Measurements from ENCODE around the gene NF1.
A peak's percentile ranks its signal among the peaks of the same experiment; 100 is the strongest.

The NF1 gene

DNA sequence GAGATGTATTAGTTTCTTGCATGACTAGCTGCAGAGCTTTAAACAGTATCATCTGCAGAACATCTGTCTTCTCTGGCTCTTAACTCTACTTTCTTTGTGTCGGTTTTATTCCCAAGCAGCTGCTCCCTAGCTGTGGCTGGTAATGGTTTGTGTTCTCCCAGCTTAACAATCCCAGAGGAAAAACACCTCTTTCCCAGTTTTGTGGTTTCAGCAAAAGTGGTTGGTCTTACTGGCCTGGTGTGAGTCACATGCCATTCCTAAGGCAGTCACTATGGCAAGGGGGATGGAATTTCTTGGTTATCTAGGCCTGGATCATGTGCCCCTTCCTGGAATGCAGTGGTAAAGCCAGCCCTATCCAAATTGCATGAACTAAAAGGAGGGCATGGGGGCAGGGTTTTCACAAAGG, 174.8 kb downstream of the NF1 start:
- DNase-seq (ENCODE audit: extremely low read depth, low read depth): peak; percentile 92
- TF ChIP-seq CTCF (IDR thresholded peaks at IDR 0.05; ENCODE audit: low read depth, low read length): no peak

- no peak for TF ChIP-seq CTCF (IDR thresholded peaks at IDR 0.05; ENCODE audit: low read depth, low read length)
- no peak for DNase-seq (ENCODE audit: extremely low read depth, low read depth)
Observed at GRCh38 chr17:31272236-31272635, 177.5 kb downstream of the NF1 start.

DNA sequence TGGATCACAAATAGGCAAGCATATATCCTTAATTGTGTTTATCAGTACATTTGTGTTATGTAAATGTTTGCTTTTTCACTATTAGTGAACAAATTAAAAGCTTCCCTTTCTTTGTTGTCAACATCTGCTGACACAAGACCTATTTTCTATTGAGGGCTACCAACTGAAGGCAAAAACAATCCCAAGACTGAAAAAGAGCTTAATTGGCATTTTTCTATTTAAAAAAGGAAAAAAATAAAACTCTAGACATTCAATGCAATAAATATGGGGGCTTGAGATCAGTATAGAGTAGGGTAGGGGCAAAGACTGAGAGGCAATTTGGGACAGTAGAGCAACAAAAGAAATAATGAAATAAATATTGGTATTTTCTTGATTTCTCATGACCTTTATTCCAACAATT, 178.0 kb downstream of the NF1 start:
- TF ChIP-seq CTCF (IDR thresholded peaks at IDR 0.05; ENCODE audit: low read depth, low read length): no peak
- DNase-seq (ENCODE audit: extremely low read depth, low read depth): no peak

- DNase-seq (ENCODE audit: extremely low read depth, low read depth): no peak
- no peak for TF ChIP-seq CTCF (IDR thresholded peaks at IDR 0.05; ENCODE audit: low read depth, low read length)
Observed at GRCh38 chr17:31273516-31273915, 178.7 kb downstream of the NF1 start.

DNA sequence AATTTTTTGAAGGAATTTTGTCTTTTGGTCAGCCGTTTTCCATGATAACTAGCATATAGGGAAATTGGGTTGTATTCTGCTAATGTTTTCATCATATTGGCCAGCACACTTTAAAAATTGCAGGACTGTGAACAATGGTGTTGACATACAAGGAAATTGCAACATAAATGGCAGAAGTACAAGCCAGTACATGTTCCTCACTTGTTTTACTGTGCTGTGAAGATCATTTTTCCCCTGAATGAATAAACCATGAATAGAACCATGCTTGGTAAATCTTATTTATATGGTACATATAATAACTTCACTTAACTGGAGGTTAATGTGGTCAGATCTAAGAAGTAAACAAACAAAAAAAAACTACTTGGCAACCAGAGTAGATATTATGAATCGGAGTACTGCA, 179.5 kb downstream of the NF1 start:
- no peak for TF ChIP-seq CTCF (IDR thresholded peaks at IDR 0.05; ENCODE audit: low read depth, low read length)
- DNase-seq (ENCODE audit: extremely low read depth, low read depth): peak; percentile 29

- DNase-seq (ENCODE audit: extremely low read depth, low read depth): no peak
- TF ChIP-seq CTCF (IDR thresholded peaks at IDR 0.05; ENCODE audit: low read depth, low read length): no peak
Observed at GRCh38 chr17:31275116-31275515, 180.3 kb downstream of the NF1 start.

DNA sequence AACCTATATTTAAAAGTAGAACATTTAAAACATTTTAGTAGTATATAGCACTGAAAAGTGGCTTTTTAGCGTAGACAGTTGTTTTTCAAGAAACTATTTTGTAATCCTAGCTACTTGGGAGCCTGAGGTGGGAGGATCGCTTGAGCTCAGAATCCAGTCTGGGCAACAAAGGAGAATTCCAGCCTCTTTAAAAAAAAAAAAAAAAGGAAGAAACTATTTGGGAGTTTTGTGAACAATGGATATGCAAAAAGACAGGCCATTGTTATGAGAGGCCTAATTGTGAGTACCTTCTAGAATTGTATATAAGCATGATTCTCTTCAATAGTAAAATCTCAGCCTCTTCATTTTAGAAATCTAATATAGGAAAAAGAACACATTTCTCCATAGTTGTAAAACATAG, 184.6 kb downstream of the NF1 start:
- TF ChIP-seq CTCF (IDR thresholded peaks at IDR 0.05; ENCODE audit: low read depth, low read length): no peak
- no peak for DNase-seq (ENCODE audit: extremely low read depth, low read depth)

Data from AG09319 (cell line).